Endothelial cell of umbilical vein (primary cell): ENCODE measurements around the gene LBR. TPM values are rescaled to one million over a fixed set of nuclear protein-coding genes. Genes with fewer than 3 reads are reported as not detected.

Experiments used
- BruUV-seq: library from RNA; stranded (reverse); fragments of 400-500 nt; replicated peaks from 2 replicates; lab custom pipeline; 2021; lab: Mats Ljungman, UMichigan
- CTCF ChIA-PET: fragments of 300-600, 350-600 bp; sonication (Branson Sonifier 250); formaldehyde crosslinking; loops from one replicate; lab custom pipeline; 2021; ENCODE audit warnings: antibody characterized with exemption, inconsistent platforms; lab: Charles Lee
- POLR2A ChIA-PET: fragments of 300-600, 350-600 bp; sonication (Branson Sonifier 250); formaldehyde crosslinking; loops from one replicate; lab custom pipeline; 2021; ENCODE audit warnings: antibody characterized with exemption, inconsistent platforms; lab: Charles Lee
- DNase-seq: peaks from one replicate; pipeline ENCODE4 v3.0.0-alpha.2; 2011; ENCODE audit warnings: low read depth, low spot score
- FAIRE-seq: peaks from 2 replicates; lab custom pipeline; 2011; peaks lifted over from hg19 to GRCh38; lab: Jason Lieb, UNC
- H2AFZ ChIP-seq: 2 replicates; pipeline ENCODE4 v1.6.0; 2012; ENCODE audit warnings: low read depth, low read length, control low read depth, inconsistent platforms
- H3K27ac ChIP-seq: 2 replicates; pipeline ENCODE4 v1.5.1; 2011; ENCODE audit warnings: low read depth, mild to moderate bottlenecking, control low read depth, low read length, moderate library complexity; ENCODE audit not compliant: insufficient read depth
- H3K27me3 ChIP-seq, 2 experiments: 2 replicates each; pipeline versions ENCODE4 v1.6.0 to v1.6.1; 2011; ENCODE audit warnings: low read length in 2 of 2, mixed read lengths in 1 of 2; ENCODE audit not compliant: control insufficient read depth in 2 of 2, insufficient read depth in 2 of 2
- H3K36me3 ChIP-seq, 2 experiments: 2 replicates in 1 of 2; 3 replicates in 1 of 2; pipeline ENCODE4 v1.5.1; 2011; ENCODE audit warnings: low read length in 2 of 2, mild to moderate bottlenecking in 1 of 2, moderate library complexity in 1 of 2; ENCODE audit not compliant: control insufficient read depth in 2 of 2, insufficient read depth in 2 of 2; ENCODE audit errors: extremely low read depth in 1 of 2
- H3K4me1 ChIP-seq: 3 replicates; pipeline ENCODE4 v1.5.1; 2011; ENCODE audit warnings: mild to moderate bottlenecking, low read length; ENCODE audit not compliant: control insufficient read depth, insufficient read depth; ENCODE audit errors: extremely low read depth
- H3K4me2 ChIP-seq: 2 replicates; pipeline ENCODE4 v1.6.1; 2011; ENCODE audit warnings: low read length, control low read depth, mixed read lengths; ENCODE audit not compliant: insufficient read depth
- H3K4me3 ChIP-seq, 3 experiments: fragments of 200-600 bp in 1 of 3; sonication (generic), shearing (Covaris generic) in 1 of 3; replicated peaks in 1 of 3; 2 replicates each; pipeline ENCODE4 v1.5.1; 2011 to 2016; ENCODE audit warnings: control low read depth in 3 of 3, low read length in 3 of 3, mild to moderate bottlenecking in 2 of 3, inconsistent platforms in 1 of 3, low read depth in 1 of 3, moderate library complexity in 1 of 3; ENCODE audit not compliant: insufficient read depth in 1 of 3
- H3K79me2 ChIP-seq: 2 replicates; pipeline ENCODE4 v1.6.0; 2012; ENCODE audit warnings: low read length, inconsistent platforms; ENCODE audit not compliant: control insufficient read depth, insufficient read depth
- H3K9ac ChIP-seq: replicated peaks from 2 replicates; pipeline ENCODE3; 2011; ENCODE audit warnings: low read length, control low read depth; ENCODE audit not compliant: insufficient read depth; ENCODE audit errors: extremely low read depth
- H3K9me1 ChIP-seq: replicated peaks from 3 replicates; pipeline ENCODE4 v1.6.0; 2011; ENCODE audit warnings: mild to moderate bottlenecking, low read length; ENCODE audit not compliant: control insufficient read depth, insufficient read depth; ENCODE audit errors: extremely low read depth
- H3K9me3 ChIP-seq: replicated peaks from 2 replicates; pipeline ENCODE4 v1.5.1; 2012; ENCODE audit warnings: low read length, inconsistent platforms; ENCODE audit not compliant: control insufficient read depth, insufficient read depth
- H4K20me1 ChIP-seq: replicated peaks from 2 replicates; pipeline ENCODE3; 2011; ENCODE audit warnings: mild to moderate bottlenecking, low read length; ENCODE audit not compliant: control insufficient read depth, insufficient read depth; ENCODE audit errors: extremely low read depth
- EZH2 ChIP-seq: IDR thresholded peaks from 2 replicates; pipeline ENCODE4 v1.6.1; 2012; ENCODE audit warnings: borderline replicate concordance, low read depth, mild to moderate bottlenecking, moderate library complexity, low read length, inconsistent platforms; ENCODE audit not compliant: severe bottlenecking
- MAX ChIP-seq: IDR thresholded peaks from 2 replicates; pipeline ENCODE4 v1.6.1; 2011; ENCODE audit not compliant: insufficient read depth, insufficient read length
- POLR2A ChIP-seq: IDR thresholded peaks from 2 replicates; pipeline ENCODE4 v1.6.1; 2012; ENCODE audit warnings: low read depth, mild to moderate bottlenecking, control low read depth, low read length
- dilution Hi-C: fragments of 300-500 bp; cut with MboI; formaldehyde crosslinking; loops from one replicate; pipeline ENCODE4 v1.15.0; 2019; ENCODE audit warnings: low sequenced_read_pairs; ENCODE audit not compliant: extremely low pct_ligation_motif_present
- intact Hi-C: fragments of 100-400 bp; cut with micrococcal nuclease; formaldehyde crosslinking; loops from one replicate; pipeline ENCODE4 v1.10.0; 2022
- polyA plus RNA-seq, 4 experiments: library from polyadenylated mRNA; depleted of rRNA in 3 of 4; stranded (reverse) in 3 of 4; unstranded in 1 of 4; fragments of >200 nt; gene quantifications; 2 replicates each; pipeline versions ENCODE4 v1.2.1 to v1.2.3, GENCODE V29; 2011 to 2012; ENCODE audit warnings: missing spikeins in 1 of 4
- total RNA-seq: library from RNA; stranded (reverse); gene quantifications from 2 replicates; pipeline ENCODE4 v1.2.3, GENCODE V29; 2021
- TF ChIP-seq, protein P1 (sequence below), 2 donors: IDR thresholded peaks; 1 replicate in 1 of 2; 2 replicates in 1 of 2; pipeline ENCODE4 v1.5.1; 2011; ENCODE audit warnings: low read length in 2 of 2, mild to moderate bottlenecking in 2 of 2, moderate library complexity in 2 of 2, control low read depth in 1 of 2, inconsistent platforms in 1 of 2, low read depth in 1 of 2; ENCODE audit not compliant: insufficient read depth in 1 of 2; ENCODE audit errors: extremely low read depth in 1 of 2

The LBR gene
- total and polyA plus RNA-seq, 2 donors (not counting 3 experiments of a cell fraction or from before 2014, with no cell fraction given): 53.9 to 119 TPM

DNA sequence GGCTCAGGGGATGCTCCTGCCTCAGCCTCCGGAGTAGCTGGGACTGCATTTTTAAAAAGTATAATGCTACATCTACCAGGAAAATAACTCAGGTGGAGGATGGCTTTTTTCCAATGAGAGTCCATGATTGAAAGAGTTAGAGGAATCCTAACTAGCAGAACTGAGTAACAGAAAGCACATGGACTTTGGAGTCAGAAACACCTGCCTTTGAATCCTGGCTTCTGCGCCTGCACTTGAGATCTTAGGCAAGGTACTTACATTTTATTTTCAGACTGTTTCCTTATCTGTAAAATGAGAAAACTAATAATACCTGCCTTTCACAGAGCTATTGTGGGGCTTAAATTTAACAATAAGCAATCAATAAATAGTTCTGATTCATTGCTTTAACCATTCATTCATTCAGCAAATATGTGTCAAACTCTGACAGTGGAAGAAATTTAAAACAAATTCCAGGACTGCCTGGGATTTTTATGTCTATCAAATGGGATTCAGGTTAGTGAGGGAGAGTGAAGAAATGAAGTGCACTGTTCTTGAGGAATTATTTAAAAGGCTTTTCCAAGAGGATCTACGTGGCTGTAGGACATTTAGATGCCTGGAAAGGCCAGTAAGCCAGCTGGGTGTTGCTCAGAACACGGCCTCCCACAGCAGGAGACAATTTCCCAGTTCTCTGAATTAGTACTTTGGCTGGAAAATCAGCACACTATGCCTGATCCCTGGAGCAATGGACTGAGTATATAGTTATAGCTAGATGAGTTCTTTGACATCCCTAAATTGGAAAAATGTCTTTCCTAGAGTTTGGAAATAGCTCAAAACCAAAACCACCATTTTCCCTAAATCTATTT, 12.8 kb upstream of the LBR start:
- no peak for FAIRE-seq
- CTCF ChIA-PET: interaction anchor here (1.0 to 2.9 kb wide), 12 partner anchors 10 to 337 kb away, joined by 3 to 31 read pairs (median 6); partner anchors contain the start of genes LBR and SRP9
- POLR2A ChIA-PET: interaction anchor here (0.7 kb wide), 2 partner anchors 34 to 669 kb away, joined by 3 to 5 read pairs; no protein-coding TSS in a partner anchor
- no peak for DNase-seq
- Histone ChIP-seq H3K9me1 (no peaks in the 10 kb centered on the region), H3K27me3 (no peaks in the 10 kb centered on the region), H2AFZ (no peak overlapping the region), H3K9me3 (no peaks in the 10 kb centered on the region), H3K4me2 (no peak overlapping the region), H3K4me1 (peaks cover 24% of the 10 kb centered on the region), H4K20me1 (no peaks in the 10 kb centered on the region), H3K27ac (no peak overlapping the region), H3K79me2 (no peaks in the 10 kb centered on the region), H3K9ac (no peak overlapping the region), H3K4me3 (no peak overlapping the region), H3K36me3 (no peaks in the 10 kb centered on the region)
- no peak for TF ChIP-seq MAX
- TF ChIP-seq EZH2: no peak
- TF ChIP-seq POLR2A: no peak
- intact Hi-C loops: no loop called here
- no TSS peak for BruUV-seq
- dilution Hi-C loops: no loop called here

DNA sequence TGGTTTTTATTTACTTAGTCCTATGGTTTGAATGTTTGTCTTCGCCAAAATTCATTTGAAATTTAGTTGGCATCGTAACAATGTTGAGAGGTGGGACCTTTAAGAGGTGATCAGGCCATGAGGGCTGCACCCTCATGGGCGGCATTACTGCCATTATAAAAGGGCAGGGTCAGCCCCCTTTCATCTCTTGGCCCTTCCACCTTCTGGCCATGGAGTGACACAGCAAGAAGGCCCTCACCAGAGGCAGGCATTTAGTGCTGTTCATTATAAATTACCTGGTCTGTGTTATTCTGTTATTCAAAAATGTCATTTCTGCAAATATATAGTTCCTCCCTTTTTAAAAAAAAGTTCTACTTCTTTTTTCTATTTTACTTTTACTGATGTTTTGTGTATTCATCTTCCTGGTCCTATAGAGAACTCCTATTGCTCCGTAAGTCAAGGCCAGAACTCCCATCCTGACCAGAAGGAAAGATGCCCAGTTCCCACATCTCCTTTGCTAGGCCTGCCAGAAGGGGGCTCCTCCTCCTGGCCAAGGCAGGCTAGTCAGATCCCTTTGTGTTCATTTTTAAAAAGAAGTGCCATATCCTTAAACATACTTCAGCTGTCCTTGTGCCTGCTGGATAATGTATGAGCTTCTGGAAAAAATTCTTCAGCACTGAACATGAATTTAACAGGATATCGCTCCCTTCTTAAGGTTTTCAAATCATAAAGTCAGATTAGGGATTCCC, 10.0 kb upstream of the LBR start:
- no peak overlapping the region for H3K27ac ChIP-seq
- ChIA-PET POLR2A (no interaction called here), CTCF (no interaction called here)
- H3K27me3 ChIP-seq: peaks cover 1 to 2% of the 10 kb centered on the region in 2 experiments
- H3K4me1 ChIP-seq: peaks cover 1% of the 10 kb centered on the region
- H3K9ac ChIP-seq: no peak overlapping the region
- BruUV-seq: no TSS peak
- no peaks in the 10 kb centered on the region for H3K79me2 ChIP-seq
- FAIRE-seq (peak; percentile 78), DNase-seq (peak; percentile 63)
- TF ChIP-seq POLR2A: no peak
- TF ChIP-seq, protein P1, sequence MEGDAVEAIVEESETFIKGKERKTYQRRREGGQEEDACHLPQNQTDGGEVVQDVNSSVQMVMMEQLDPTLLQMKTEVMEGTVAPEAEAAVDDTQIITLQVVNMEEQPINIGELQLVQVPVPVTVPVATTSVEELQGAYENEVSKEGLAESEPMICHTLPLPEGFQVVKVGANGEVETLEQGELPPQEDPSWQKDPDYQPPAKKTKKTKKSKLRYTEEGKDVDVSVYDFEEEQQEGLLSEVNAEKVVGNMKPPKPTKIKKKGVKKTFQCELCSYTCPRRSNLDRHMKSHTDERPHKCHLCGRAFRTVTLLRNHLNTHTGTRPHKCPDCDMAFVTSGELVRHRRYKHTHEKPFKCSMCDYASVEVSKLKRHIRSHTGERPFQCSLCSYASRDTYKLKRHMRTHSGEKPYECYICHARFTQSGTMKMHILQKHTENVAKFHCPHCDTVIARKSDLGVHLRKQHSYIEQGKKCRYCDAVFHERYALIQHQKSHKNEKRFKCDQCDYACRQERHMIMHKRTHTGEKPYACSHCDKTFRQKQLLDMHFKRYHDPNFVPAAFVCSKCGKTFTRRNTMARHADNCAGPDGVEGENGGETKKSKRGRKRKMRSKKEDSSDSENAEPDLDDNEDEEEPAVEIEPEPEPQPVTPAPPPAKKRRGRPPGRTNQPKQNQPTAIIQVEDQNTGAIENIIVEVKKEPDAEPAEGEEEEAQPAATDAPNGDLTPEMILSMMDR (IDR thresholded peaks at IDR 0.05; ENCODE audit: extremely low read depth in 1 of 2, insufficient read depth in 1 of 2, low read depth in 1 of 2, low read length in 2 of 2): peak; percentile 52 to 70
- H3K36me3 ChIP-seq: no peaks in the 10 kb centered on the region
- H3K4me3 ChIP-seq: no peak overlapping the region
- no peak overlapping the region for H3K4me2 ChIP-seq
- dilution Hi-C loops (no loop called here), intact Hi-C loops (no loop called here)
- H3K9me3 ChIP-seq: no peaks in the 10 kb centered on the region
- no peaks in the 10 kb centered on the region for H3K9me1 ChIP-seq
- H4K20me1 ChIP-seq: no peaks in the 10 kb centered on the region
- H2AFZ ChIP-seq: no peak overlapping the region
